ENCODE measurements around the gene SNX25.

Gene SNX25

DNA sequence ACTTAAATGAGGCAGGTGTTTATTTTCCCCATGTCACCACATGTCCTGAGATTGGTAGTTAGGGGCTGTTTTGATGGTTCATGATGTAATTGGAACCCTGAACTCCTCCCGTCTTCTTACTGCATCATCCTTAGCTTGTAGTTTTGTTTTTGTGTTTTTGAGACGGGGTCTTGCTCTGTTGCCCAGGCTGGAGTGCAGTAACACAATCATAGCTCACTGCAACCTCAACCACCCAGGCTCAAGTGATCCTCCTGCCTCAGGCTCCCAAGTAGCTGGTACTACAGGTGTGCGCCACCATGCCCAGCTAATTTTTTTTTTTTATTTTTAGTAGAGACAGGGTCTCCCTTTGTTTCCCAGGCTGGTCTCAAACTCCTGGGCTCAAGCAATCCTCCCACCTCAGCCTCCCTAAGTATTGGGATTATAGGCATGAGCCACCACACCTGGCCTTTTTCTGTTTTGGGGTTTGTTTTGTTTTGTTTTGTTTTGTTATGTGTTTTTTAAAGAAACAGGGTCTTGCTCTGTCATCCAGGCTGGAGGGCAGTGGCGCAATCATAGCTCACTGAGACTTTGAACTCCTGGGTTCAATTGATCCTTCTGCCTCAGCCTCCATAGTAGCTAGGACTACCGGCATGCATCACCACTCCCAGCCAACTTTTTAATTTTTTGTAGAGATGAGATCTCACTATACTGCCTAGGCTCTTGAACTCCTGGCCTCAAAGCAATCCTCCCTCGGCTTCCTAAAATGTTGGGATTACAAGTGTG is 76.4 kb downstream of the SNX25 start:
- no peak for DNase-seq (ENCODE audit: low read depth)
- TF ChIP-seq, protein P1, sequence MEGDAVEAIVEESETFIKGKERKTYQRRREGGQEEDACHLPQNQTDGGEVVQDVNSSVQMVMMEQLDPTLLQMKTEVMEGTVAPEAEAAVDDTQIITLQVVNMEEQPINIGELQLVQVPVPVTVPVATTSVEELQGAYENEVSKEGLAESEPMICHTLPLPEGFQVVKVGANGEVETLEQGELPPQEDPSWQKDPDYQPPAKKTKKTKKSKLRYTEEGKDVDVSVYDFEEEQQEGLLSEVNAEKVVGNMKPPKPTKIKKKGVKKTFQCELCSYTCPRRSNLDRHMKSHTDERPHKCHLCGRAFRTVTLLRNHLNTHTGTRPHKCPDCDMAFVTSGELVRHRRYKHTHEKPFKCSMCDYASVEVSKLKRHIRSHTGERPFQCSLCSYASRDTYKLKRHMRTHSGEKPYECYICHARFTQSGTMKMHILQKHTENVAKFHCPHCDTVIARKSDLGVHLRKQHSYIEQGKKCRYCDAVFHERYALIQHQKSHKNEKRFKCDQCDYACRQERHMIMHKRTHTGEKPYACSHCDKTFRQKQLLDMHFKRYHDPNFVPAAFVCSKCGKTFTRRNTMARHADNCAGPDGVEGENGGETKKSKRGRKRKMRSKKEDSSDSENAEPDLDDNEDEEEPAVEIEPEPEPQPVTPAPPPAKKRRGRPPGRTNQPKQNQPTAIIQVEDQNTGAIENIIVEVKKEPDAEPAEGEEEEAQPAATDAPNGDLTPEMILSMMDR (IDR thresholded peaks at IDR 0.05; ENCODE audit: control insufficient read depth, extremely low read depth, insufficient read depth): no peak
- no peak overlapping the region for H3K4me3 ChIP-seq (ENCODE audit: low read depth, low read length)

DNA sequence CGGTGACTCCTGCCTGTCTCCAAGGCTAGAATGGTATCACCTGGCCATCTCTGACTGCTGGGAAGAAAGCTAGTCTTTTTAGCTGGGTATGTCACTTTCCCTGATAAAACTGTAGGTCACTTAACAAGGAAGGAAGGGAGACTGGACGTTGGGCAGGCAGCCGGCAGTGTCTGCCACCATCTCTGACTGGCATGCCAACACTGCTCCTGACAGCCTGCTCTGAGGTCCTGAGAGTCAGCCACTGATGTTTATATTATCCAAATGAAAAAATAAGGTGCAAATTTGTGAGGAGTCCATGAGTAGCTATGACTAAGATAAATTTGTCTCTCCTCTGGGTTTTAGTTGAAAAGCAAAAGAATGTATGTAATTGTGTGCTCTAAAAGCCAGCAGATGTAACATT is 77.2 kb downstream of the SNX25 start:
- DNase-seq (ENCODE audit: low read depth): no peak
- TF ChIP-seq, protein P1 (IDR thresholded peaks at IDR 0.05; ENCODE audit: control insufficient read depth, extremely low read depth, insufficient read depth): no peak
- H3K4me3 ChIP-seq (ENCODE audit: low read depth, low read length): no peak overlapping the region

DNA sequence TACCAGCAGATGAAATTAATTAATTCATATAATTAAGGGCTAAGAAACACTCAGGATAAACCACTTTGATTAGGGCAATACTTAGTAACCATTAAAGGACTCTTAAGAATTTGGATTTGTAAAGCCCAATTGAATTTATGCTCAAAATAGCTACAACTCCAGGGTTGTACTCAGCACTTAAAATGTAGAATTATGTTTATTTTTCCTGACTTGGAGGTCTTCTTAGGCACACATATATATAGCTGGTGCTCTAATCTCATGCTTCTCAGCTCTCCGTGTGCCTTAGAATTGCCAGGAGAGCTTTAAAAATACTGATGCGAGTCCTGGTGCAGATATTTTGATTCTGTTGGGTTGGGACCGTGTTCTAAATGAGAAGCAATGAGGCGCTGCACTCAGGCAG is 77.6 kb downstream of the SNX25 start:
- no peak for DNase-seq (ENCODE audit: low read depth)

DNA sequence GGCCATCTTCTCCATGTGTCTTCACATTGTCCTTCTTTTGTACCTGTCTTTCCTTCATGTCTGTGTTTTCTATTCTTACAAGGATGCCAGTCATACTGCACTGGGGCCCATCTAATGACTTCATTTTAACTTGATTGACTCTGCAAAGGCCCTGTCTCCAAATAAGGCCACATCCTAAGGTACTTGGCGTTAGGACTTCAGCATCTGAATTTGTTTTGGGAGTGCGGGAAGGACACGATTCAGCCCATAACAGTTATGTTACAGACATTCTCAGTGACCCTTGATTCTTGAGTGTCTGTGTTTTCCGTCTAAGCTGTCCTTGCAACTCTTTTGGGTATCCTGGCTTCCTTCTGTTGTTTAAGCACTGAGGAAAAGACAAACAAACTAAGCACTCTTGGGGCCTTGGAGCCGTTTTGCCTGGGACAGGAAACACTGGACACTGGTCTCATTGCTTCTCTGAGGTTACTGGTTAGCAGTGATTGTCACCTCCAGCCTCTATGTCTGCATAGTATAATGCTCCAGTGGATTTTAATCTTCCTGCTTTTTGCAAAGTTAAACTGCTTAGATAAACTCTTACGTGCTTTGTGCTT is 80.7 kb downstream of the SNX25 start:
- TF ChIP-seq, protein P1 (IDR thresholded peaks at IDR 0.05; ENCODE audit: control insufficient read depth, extremely low read depth, insufficient read depth): no peak
- H3K4me3 ChIP-seq (ENCODE audit: low read depth, low read length): no peak overlapping the region
- DNase-seq (ENCODE audit: low read depth): no peak

More for the DNA sequence above, 77.6 kb downstream of the SNX25 start:
- TF ChIP-seq, protein P1 (IDR thresholded peaks at IDR 0.05; ENCODE audit: control insufficient read depth, extremely low read depth, insufficient read depth): no peak
- no peak overlapping the region for H3K4me3 ChIP-seq (ENCODE audit: low read depth, low read length)

DNA sequence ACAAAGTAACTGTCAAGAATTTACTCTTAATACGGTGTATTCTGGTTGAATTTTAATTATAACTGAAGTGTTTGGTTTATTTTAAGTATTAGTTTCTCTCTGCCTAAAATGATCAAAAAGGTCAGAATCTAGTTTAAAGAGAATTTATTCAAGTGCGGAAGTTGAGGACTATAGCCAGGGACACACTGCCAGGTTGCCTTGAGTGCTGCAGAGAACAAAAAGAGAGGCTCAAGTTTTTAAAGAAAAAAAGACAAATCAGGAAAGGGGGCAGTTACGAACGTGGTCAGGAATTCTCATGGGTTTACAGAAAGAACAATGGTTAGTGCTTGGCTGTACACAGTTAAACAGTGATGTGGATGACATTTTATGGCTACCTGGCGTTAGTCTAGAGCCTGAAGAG is 81.3 kb downstream of the SNX25 start:
- no peak for DNase-seq (ENCODE audit: low read depth)
- TF ChIP-seq, protein P1 (IDR thresholded peaks at IDR 0.05; ENCODE audit: control insufficient read depth, extremely low read depth, insufficient read depth): no peak
- no peak overlapping the region for H3K4me3 ChIP-seq (ENCODE audit: low read depth, low read length)

DNA sequence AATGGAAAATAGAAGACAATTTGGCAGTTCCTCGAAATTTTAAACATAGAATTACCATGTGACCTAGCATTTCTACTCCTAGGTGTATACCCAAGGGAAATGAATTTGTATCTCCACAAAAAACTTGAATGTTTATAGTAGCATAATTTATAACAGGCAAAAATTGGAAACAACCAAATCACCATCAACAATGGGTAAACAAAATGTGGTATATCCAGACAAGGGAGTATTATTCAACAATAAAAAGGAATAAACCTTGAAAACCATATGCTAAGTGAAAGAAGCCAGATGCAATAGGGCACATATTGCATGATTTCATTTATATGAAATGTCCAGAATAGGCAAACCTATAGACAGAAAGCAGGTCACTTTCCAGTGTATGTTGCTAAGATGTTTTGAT is 83.8 kb downstream of the SNX25 start:
- H3K4me3 ChIP-seq (ENCODE audit: low read depth, low read length): no peak overlapping the region
- TF ChIP-seq, protein P1 (IDR thresholded peaks at IDR 0.05; ENCODE audit: control insufficient read depth, extremely low read depth, insufficient read depth): no peak
- no peak for DNase-seq (ENCODE audit: low read depth)
